ENCODE data around the gene SKA1.
"Not testable (repeated sequence)": the region's sequence is repeated elsewhere in the genome, so short reads cannot be mapped to it uniquely, and the experiment has no call there.

Gene SKA1

GRCh38 chr18:50429207-50429948 is 54.5 kb downstream of the SKA1 start:
- DNase-seq = peak; percentile 29

GRCh38 chr18:50432915-50433314 is 58.1 kb downstream of the SKA1 start:
- DNase-seq = no peak

- DNase-seq = not testable (repeated sequence)
Measured at GRCh38 chr18:50436742-50437141, 61.9 kb downstream of the SKA1 start.

- no peak for DNase-seq
Measured at GRCh38 chr18:50439460-50440015, 64.7 kb downstream of the SKA1 start.

- DNase-seq = no peak
Measured at GRCh38 chr18:50441016-50441415, 66.2 kb downstream of the SKA1 start.

GRCh38 chr18:50441501-50441900 is 66.7 kb downstream of the SKA1 start:
- DNase-seq = no peak
